Activated naive CD8-positive, alpha-beta T cell (primary cell): ENCODE results near the gene MGMT.
"Not testable (repeated sequence)": the region's sequence is repeated elsewhere in the genome, so short reads cannot be mapped to it uniquely, and the experiment has no call there.

Experiments
- H3K27ac Mint-ChIP-seq: one replicate; pipeline ENCODE4 v1.8.0; 2021; ENCODE audit warnings: mixed read lengths
- H3K27me3 Mint-ChIP-seq: one replicate; pipeline ENCODE4 v1.8.0; 2021; ENCODE audit warnings: mixed read lengths
- H3K36me3 Mint-ChIP-seq: one replicate; pipeline ENCODE4 v1.8.0; 2021; ENCODE audit warnings: mixed read lengths
- H3K4me1 Mint-ChIP-seq: one replicate; pipeline ENCODE4 v1.8.0; 2021; ENCODE audit warnings: low read depth, mixed read lengths
- H3K4me3 Mint-ChIP-seq: one replicate; pipeline ENCODE4 v1.8.0; 2021; ENCODE audit warnings: mild to moderate bottlenecking, mixed read lengths
- H3K9me3 Mint-ChIP-seq: one replicate; pipeline ENCODE4 v1.8.0; 2021; ENCODE audit warnings: low read depth, mixed read lengths

The MGMT gene

DNA sequence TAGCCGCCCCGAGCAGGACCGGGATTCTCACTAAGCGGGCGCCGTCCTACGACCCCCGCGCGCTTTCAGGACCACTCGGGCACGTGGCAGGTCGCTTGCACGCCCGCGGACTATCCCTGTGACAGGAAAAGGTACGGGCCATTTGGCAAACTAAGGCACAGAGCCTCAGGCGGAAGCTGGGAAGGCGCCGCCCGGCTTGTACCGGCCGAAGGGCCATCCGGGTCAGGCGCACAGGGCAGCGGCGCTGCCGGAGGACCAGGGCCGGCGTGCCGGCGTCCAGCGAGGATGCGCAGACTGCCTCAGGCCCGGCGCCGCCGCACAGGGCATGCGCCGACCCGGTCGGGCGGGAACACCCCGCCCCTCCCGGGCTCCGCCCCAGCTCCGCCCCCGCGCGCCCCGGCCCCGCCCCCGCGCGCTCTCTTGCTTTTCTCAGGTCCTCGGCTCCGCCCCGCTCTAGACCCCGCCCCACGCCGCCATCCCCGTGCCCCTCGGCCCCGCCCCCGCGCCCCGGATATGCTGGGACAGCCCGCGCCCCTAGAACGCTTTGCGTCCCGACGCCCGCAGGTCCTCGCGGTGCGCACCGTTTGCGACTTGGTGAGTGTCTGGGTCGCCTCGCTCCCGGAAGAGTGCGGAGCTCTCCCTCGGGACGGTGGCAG is at the start of gene MGMT:
MGMT (plus strand) TSS at position 539 of the 656 bp plus-strand sequence.
- Mint-ChIP-seq H3K4me1 (peaks cover 17% of the 10 kb centered on the region), H3K36me3 (peaks cover 4% of the 10 kb centered on the region), H3K4me3 (peak within 1 kb of the TSS; percentile 89), H3K27ac (peak within 1 kb of the TSS; percentile 81), H3K9me3 (no peaks in the 10 kb centered on the region), H3K27me3 (no peaks in the 10 kb centered on the region)

- no peaks in the 10 kb centered on the region for H3K36me3 Mint-ChIP-seq
- H3K27me3 Mint-ChIP-seq = no peaks in the 10 kb centered on the region
- H3K4me3 Mint-ChIP-seq = no peak overlapping the region
- H3K9me3 Mint-ChIP-seq = no peaks in the 10 kb centered on the region
- H3K27ac Mint-ChIP-seq = no peak overlapping the region
- no peaks in the 10 kb centered on the region for H3K4me1 Mint-ChIP-seq
Observed at GRCh38 chr10:129417870-129418269, 49.2 kb upstream of the MGMT start.

DNA sequence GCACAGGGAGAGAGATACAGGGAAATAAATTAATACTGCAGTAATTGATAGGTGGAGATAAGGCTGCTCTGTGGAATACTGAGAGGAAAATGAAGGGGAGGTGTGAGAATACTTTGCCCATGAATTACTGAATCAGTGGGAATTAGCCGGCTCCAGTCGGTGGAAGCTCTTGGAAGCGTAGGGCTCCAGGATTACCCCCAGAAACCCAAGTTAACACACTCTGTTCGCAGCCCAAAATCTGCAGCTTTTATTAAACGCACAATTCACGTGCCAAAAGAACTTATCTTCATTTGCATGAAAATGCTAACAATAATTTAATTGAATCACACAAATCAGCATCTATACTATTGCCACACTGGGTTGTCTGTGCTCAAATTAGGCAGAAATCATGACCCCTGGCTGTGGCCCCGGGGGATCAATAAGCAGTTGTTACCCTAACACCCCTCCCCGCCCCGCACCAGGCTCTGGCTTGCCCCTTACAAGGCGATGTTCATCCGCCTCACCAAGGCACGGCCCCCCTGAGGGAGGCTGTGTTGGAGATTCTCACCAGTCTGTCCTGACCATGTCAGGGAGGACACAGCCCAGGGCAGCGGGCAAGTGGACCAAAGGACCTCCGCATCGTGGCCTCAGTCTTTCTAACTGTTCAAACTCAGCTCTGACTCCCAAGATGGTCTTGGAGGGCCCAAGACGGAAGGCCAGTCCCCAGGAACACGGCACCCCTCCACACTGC is 48.4 kb upstream of the MGMT start:
- Mint-ChIP-seq H3K4me1 (no peaks in the 10 kb centered on the region), H3K27me3 (no peaks in the 10 kb centered on the region)

GRCh38 chr10:129419397-129419796 is 47.6 kb upstream of the MGMT start:
- H3K27me3 Mint-ChIP-seq = no peaks in the 10 kb centered on the region
- no peak overlapping the region for H3K27ac Mint-ChIP-seq
- H3K9me3 Mint-ChIP-seq = no peaks in the 10 kb centered on the region
- no peaks in the 10 kb centered on the region for H3K36me3 Mint-ChIP-seq
- no peaks in the 10 kb centered on the region for H3K4me1 Mint-ChIP-seq
- no peak overlapping the region for H3K4me3 Mint-ChIP-seq

More for the DNA sequence above, 48.4 kb upstream of the MGMT start:
- H3K27ac Mint-ChIP-seq = no peak overlapping the region
- H3K36me3 Mint-ChIP-seq = no peaks in the 10 kb centered on the region
- H3K9me3 Mint-ChIP-seq = no peaks in the 10 kb centered on the region
- H3K4me3 Mint-ChIP-seq = no peak overlapping the region

- H3K4me3 Mint-ChIP-seq = no peak overlapping the region
- H3K27me3 Mint-ChIP-seq = peaks cover 1% of the 10 kb centered on the region
- H3K36me3 Mint-ChIP-seq = no peaks in the 10 kb centered on the region
- no peaks in the 10 kb centered on the region for H3K4me1 Mint-ChIP-seq
- H3K27ac Mint-ChIP-seq = no peak overlapping the region
- H3K9me3 Mint-ChIP-seq = no peaks in the 10 kb centered on the region
Observed at GRCh38 chr10:129421399-129422010, 45.5 kb upstream of the MGMT start.

GRCh38 chr10:129424978-129425377 is 42.1 kb upstream of the MGMT start:
- Mint-ChIP-seq H3K27ac (no peak overlapping the region), H3K4me3 (no peak overlapping the region), H3K27me3 (peaks cover 1% of the 10 kb centered on the region), H3K36me3 (no peaks in the 10 kb centered on the region), H3K9me3 (no peaks in the 10 kb centered on the region), H3K4me1 (no peaks in the 10 kb centered on the region)

GRCh38 chr10:129426606-129427005 is 40.4 kb upstream of the MGMT start:
- Mint-ChIP-seq H3K4me3 (no peak overlapping the region), H3K36me3 (no peaks in the 10 kb centered on the region), H3K9me3 (no peaks in the 10 kb centered on the region), H3K27ac (no peak overlapping the region), H3K27me3 (peaks cover 1% of the 10 kb centered on the region), H3K4me1 (no peaks in the 10 kb centered on the region)

DNA sequence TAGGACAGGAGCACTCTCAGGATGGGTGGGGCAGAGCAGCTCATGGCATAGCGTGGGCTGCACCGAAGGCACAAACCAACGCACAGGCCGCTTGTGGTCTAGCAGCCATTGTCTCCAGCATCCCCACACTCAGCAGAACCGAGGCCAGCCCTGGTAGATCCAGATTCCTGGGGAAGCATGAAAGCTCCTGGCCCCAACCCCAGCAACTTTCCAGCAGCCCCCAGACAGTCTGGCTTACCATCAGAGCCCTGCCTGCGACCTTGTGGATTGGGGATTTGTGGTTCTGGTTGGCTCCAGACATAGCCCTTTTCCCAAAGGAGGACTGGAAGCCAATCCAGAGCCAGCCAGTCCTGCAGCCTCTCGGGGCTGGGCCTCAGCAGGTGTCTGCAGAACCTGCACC is 33.8 kb upstream of the MGMT start:
- no peaks in the 10 kb centered on the region for H3K9me3 Mint-ChIP-seq
- H3K4me1 Mint-ChIP-seq = no peaks in the 10 kb centered on the region
- no peaks in the 10 kb centered on the region for H3K27me3 Mint-ChIP-seq
- no peak overlapping the region for H3K27ac Mint-ChIP-seq
- no peak overlapping the region for H3K4me3 Mint-ChIP-seq
- H3K36me3 Mint-ChIP-seq = no peaks in the 10 kb centered on the region

GRCh38 chr10:129435724-129436123 is 31.3 kb upstream of the MGMT start:
- not testable (repeated sequence) for H3K4me1 Mint-ChIP-seq, H3K36me3 Mint-ChIP-seq, H3K4me3 Mint-ChIP-seq, H3K9me3 Mint-ChIP-seq, H3K27ac Mint-ChIP-seq, H3K27me3 Mint-ChIP-seq

- Mint-ChIP-seq H3K4me3 (no peak overlapping the region), H3K9me3 (no peaks in the 10 kb centered on the region), H3K36me3 (no peaks in the 10 kb centered on the region), H3K27ac (no peak overlapping the region), H3K27me3 (peaks cover under 1% of the 10 kb centered on the region), H3K4me1 (no peaks in the 10 kb centered on the region)
Observed at GRCh38 chr10:129438024-129438423, 29.0 kb upstream of the MGMT start.

DNA sequence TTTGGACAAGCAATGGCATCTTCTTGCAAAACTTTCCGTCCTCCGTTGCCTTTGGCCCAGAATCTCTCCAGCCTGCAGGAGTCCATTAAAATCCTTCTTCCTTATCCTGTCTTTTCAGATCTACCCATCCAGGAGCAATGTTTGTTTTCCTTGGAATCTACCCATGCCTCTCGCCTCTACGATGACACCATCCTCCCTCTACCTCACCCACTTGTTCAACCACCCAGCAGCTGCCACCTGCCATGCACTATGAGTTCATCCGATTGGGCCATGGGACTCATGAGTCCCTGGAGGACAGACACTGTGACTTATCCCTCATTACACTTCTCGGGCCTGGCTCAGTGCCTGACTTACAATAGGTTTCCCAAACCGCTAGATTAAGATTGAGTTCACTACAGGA is 26.8 kb upstream of the MGMT start:
- Mint-ChIP-seq H3K4me3 (no peak overlapping the region), H3K36me3 (no peaks in the 10 kb centered on the region)

DNA sequence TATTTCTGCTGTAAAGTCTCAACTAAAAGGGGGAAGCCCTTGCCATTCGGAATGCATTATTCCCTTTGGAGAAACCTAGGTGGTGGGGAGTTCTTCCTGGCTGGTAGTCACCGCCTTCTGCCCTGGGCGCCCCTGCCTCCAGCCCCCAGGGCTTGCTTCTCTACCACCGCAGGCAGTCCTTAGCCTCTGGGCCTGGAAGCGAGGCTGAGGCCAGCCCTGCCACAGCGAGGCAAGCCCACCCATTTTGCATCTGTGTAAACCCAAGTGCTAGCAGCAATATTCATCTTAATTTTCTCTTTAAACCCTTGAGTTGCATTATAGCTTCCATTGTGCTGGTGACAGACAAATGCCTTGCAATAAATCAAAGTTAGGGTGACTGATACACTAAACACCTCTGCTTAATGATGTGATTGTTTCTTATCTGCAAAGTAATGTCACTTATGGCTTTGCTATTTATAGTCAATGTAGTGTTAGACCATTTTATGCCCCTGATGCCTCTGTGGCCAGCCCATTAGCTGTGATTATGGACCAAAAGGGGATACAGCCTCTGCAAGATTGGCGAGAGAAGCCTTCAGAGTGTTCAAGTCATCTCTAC is 26.2 kb upstream of the MGMT start:
- H3K36me3 Mint-ChIP-seq = no peaks in the 10 kb centered on the region
- no peak overlapping the region for H3K27ac Mint-ChIP-seq
- H3K4me1 Mint-ChIP-seq = no peaks in the 10 kb centered on the region
- H3K9me3 Mint-ChIP-seq = no peaks in the 10 kb centered on the region
- no peak overlapping the region for H3K4me3 Mint-ChIP-seq
- peaks cover 1% of the 10 kb centered on the region for H3K27me3 Mint-ChIP-seq

More for the DNA sequence above, 26.8 kb upstream of the MGMT start:
- no peaks in the 10 kb centered on the region for H3K9me3 Mint-ChIP-seq
- H3K27ac Mint-ChIP-seq = no peak overlapping the region
- H3K4me1 Mint-ChIP-seq = no peaks in the 10 kb centered on the region
- peaks cover 1% of the 10 kb centered on the region for H3K27me3 Mint-ChIP-seq

GRCh38 chr10:129441372-129442009 is 25.6 kb upstream of the MGMT start:
- Mint-ChIP-seq H3K9me3 (no peaks in the 10 kb centered on the region), H3K4me3 (no peak overlapping the region)

GRCh38 chr10:129442866-129443265 is 24.2 kb upstream of the MGMT start:
- H3K4me1 Mint-ChIP-seq = no peaks in the 10 kb centered on the region
- H3K36me3 Mint-ChIP-seq = no peaks in the 10 kb centered on the region
- peaks cover 1% of the 10 kb centered on the region for H3K27me3 Mint-ChIP-seq
- no peaks in the 10 kb centered on the region for H3K9me3 Mint-ChIP-seq
- no peak overlapping the region for H3K27ac Mint-ChIP-seq
- no peak overlapping the region for H3K4me3 Mint-ChIP-seq

More at GRCh38 chr10:129441372-129442009, 25.6 kb upstream of the MGMT start:
- H3K4me1 Mint-ChIP-seq = no peaks in the 10 kb centered on the region
- no peak overlapping the region for H3K27ac Mint-ChIP-seq
- H3K27me3 Mint-ChIP-seq = peaks cover 1% of the 10 kb centered on the region
- no peaks in the 10 kb centered on the region for H3K36me3 Mint-ChIP-seq

DNA sequence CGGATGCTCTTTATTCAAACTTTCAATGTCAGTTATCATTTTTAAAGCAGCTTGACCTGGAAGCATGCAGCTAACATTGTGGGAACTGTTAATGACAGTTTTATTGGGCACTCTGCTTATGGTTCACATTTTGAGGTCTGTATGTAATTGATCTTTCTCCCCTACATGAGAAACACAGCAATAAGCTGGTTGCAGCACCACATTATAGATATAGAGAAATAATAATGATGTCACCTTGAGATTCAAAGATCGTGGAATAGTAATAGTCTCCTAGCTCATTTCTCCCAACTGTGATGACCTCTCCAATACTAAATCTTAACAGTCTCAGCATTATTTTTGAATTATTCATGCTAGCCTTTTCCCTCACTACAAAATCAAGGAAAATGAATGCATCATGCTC is 22.7 kb upstream of the MGMT start:
- Mint-ChIP-seq H3K9me3 (no peaks in the 10 kb centered on the region), H3K36me3 (no peaks in the 10 kb centered on the region), H3K4me3 (no peak overlapping the region), H3K27ac (no peak overlapping the region), H3K27me3 (peaks cover 1% of the 10 kb centered on the region), H3K4me1 (no peaks in the 10 kb centered on the region)
